Measurements from ENCODE around the gene ZP1. TPM values are rescaled to one million over a fixed set of nuclear protein-coding genes. Genes with fewer than 3 reads are reported as not detected.

The ZP1 gene
- total RNA-seq, 4 donors from 2014 or later = 0.94 to 5.5 TPM; not detected in 2

GRCh38 chr11:60875366-60876167, 8.2 kb downstream of the ZP1 start:
- no peaks in the 10 kb centered on the region for H3K9me3 ChIP-seq
- peak in 1 of 2 donors; percentile 47 for DNase-seq (ENCODE audit: low spot score in 2 of 2)
- 62% methylated on average over 5 of the region's 7 CpGs for WGBS
- H3K27ac ChIP-seq = no peak overlapping the region
- TF ChIP-seq POLR2AphosphoS5 (IDR thresholded peaks at IDR 0.05) = no peak
- no peak for TF ChIP-seq CTCF (IDR thresholded peaks at IDR 0.05)
- TF ChIP-seq POLR2A (IDR thresholded peaks at IDR 0.05) = no peak
- TF ChIP-seq EP300 (IDR thresholded peaks at IDR 0.05) = no peak
- H3K4me1 ChIP-seq = peaks cover 6% of the 10 kb centered on the region
- no peaks in the 10 kb centered on the region for H3K27me3 ChIP-seq
- H3K4me3 ChIP-seq = no peak overlapping the region
- H3K36me3 ChIP-seq = peaks cover 24% of the 10 kb centered on the region

GRCh38 chr11:60876168-60876485, 8.8 kb downstream of the ZP1 start:
- WGBS = 83% methylated on average over 1 of the region's 2 CpGs
- DNase-seq (ENCODE audit: low spot score in 2 of 2) = peak in 1 of 2 donors; percentile 57
- Histone ChIP-seq H3K36me3 (peaks cover 28% of the 10 kb centered on the region), H3K27me3 (no peaks in the 10 kb centered on the region), H3K27ac (no peak overlapping the region), H3K4me3 (no peak overlapping the region), H3K4me1 (peaks cover 6% of the 10 kb centered on the region), H3K9me3 (no peaks in the 10 kb centered on the region)
- TF ChIP-seq EP300 (IDR thresholded peaks at IDR 0.05) (no peak), CTCF (IDR thresholded peaks at IDR 0.05) (no peak), POLR2AphosphoS5 (IDR thresholded peaks at IDR 0.05) (no peak), POLR2A (IDR thresholded peaks at IDR 0.05) (no peak)

GRCh38 chr11:60878245-60879101, 11.1 kb downstream of the ZP1 start:
- WGBS = 72% methylated on average over 5 of the region's 5 CpGs
- H3K27ac ChIP-seq = no peak overlapping the region

GRCh38 chr11:60879104-60879503, 11.8 kb downstream of the ZP1 start:
- TF ChIP-seq EP300 (IDR thresholded peaks at IDR 0.05) (no peak), CTCF (IDR thresholded peaks at IDR 0.05) (no peak), POLR2AphosphoS5 (IDR thresholded peaks at IDR 0.05) (no peak), POLR2A (IDR thresholded peaks at IDR 0.05) (no peak)
- Histone ChIP-seq H3K9me3 (no peaks in the 10 kb centered on the region), H3K27me3 (no peaks in the 10 kb centered on the region), H3K4me1 (no peaks in the 10 kb centered on the region), H3K36me3 (peaks cover 33% of the 10 kb centered on the region), H3K27ac (no peak overlapping the region), H3K4me3 (no peak overlapping the region)
- 84% methylated on average over 1 of the region's 1 CpG for whole genome bisulfite sequencing
- DNase-seq (ENCODE audit: low spot score in 2 of 2) = no peak

More at GRCh38 chr11:60878245-60879101, 11.1 kb downstream of the ZP1 start:
- no peaks in the 10 kb centered on the region for H3K4me1 ChIP-seq
- TF ChIP-seq EP300 (IDR thresholded peaks at IDR 0.05) (no peak), CTCF (IDR thresholded peaks at IDR 0.05) (no peak), POLR2A (IDR thresholded peaks at IDR 0.05) (no peak), POLR2AphosphoS5 (IDR thresholded peaks at IDR 0.05) (no peak)
- peaks cover 33% of the 10 kb centered on the region for H3K36me3 ChIP-seq
- no peaks in the 10 kb centered on the region for H3K27me3 ChIP-seq
- no peaks in the 10 kb centered on the region for H3K9me3 ChIP-seq
- peak in 1 of 2 donors; percentile 67 for DNase-seq (ENCODE audit: low spot score in 2 of 2)
- H3K4me3 ChIP-seq = no peak overlapping the region
